Stomach (tissue), 9 donors: ENCODE measurements around the gene RBMS3. TPM values are rescaled to one million over a fixed set of nuclear protein-coding genes. Genes with fewer than 3 reads are reported as not detected.
A peak's percentile ranks its signal among the peaks of the same experiment; 100 is the strongest.

Experiments
- DNase-seq, 2 donors: peaks; one replicate each; pipeline versions ENCODE4 v3.0.0 to v3.0.0-alpha.2; 2013 to 2019
- H3K27ac ChIP-seq, 5 donors: fragments of 200-600 bp in 4 of 5; sonication (generic) in 4 of 5; one replicate each; pipeline ENCODE4 v1.5.1; 2013 to 2019; ENCODE audit warnings: mild to moderate bottlenecking in 1 of 5, moderate library complexity in 1 of 5
- H3K27me3 ChIP-seq, 3 donors: fragments of 200-600 bp; sonication (generic); one replicate each; pipeline ENCODE4 v1.5.1; 2017 to 2019; ENCODE audit warnings: mixed run types in 1 of 3
- H3K36me3 ChIP-seq, 4 donors: fragments of 200-600 bp; sonication (generic); 1 replicate in 3 of 4; 2 replicates in 1 of 4; pipeline ENCODE4 v1.5.1; 2016 to 2019
- H3K4me1 ChIP-seq, 4 donors: fragments of 200-600 bp; sonication (generic); one replicate each; pipeline ENCODE4 v1.5.1; 2016 to 2019
- H3K4me3 ChIP-seq, 4 donors: fragments of 200-600 bp; sonication (generic) in 3 of 4; one replicate each; pipeline ENCODE4 v1.5.1; 2016 to 2019; ENCODE audit warnings: mild to moderate bottlenecking in 1 of 4
- H3K9me3 ChIP-seq, 4 donors: fragments of 200-600 bp; sonication (generic); one replicate each; pipeline ENCODE4 v1.5.1; 2016 to 2019
- CTCF ChIP-seq, 7 experiments: fragments of 450-650 bp in 4 of 7; fragments of 200-600 bp in 3 of 7; sonication (generic) in 3 of 7; IDR thresholded peaks; one replicate each; pipeline ENCODE4 v1.5.1; 2016 to 2019; ENCODE audit warnings: antibody characterized with exemption in 7 of 7, control low read depth in 2 of 7, mild to moderate bottlenecking in 1 of 7
- EP300 ChIP-seq: sonication (generic); formaldehyde crosslinking; IDR thresholded peaks from one replicate; pipeline ENCODE4 v1.6.1; 2017; ENCODE audit warnings: antibody characterized with exemption
- POLR2A ChIP-seq, 4 donors: fragments of 450-650 bp; IDR thresholded peaks; one replicate each; pipeline ENCODE4 v1.6.1; 2016; ENCODE audit warnings: antibody characterized with exemption in 4 of 4, control low read depth in 2 of 4, mild to moderate bottlenecking in 1 of 4, moderate library complexity in 1 of 4
- POLR2AphosphoS5 ChIP-seq, 3 donors: sonication (generic); formaldehyde crosslinking; IDR thresholded peaks; one replicate each; pipeline ENCODE4 v1.6.1; 2016; ENCODE audit warnings: antibody characterized with exemption in 3 of 3
- WGBS, 5 donors: extraction: QIAGEN DNeasy Blood & Tissue Kit in 3 of 5; methylation state at CpG; one replicate each; pipeline versions ENCODE4 v1.1.5 to v1.1.7; 2013 to 2018; 5-methylcytosine and 5-hydroxymethylcytosine counted together
- intact Hi-C: fragments of 100-400 bp; cut with DNase I; formaldehyde crosslinking; loops from one replicate; pipeline ENCODE4 v1.15.1; 2023; ENCODE audit warnings: low total_unique reads
- polyA plus RNA-seq, 3 donors: library from polyadenylated mRNA; stranded (reverse); fragments of 200-250 nt; gene quantifications; one replicate each; pipeline ENCODE4 v1.2.3, GENCODE V29; 2013
- total RNA-seq, 5 donors: library from RNA; depleted of rRNA; stranded (reverse); fragments of >200 nt; gene quantifications; one replicate each; pipeline versions ENCODE4 v1.1.0 to v1.2.3, GENCODE V29; 2014 to 2016
- donor health status: healthy with polysubstance abuse.
- donor health status: Bipolar disorder and iron deficiency.
- donor health status: healthy.

The RBMS3 gene
- total and polyA plus RNA-seq, 8 donors, result 2.0 to 103 (median 16.0) TPM

- DNase-seq, result no peak
- Histone ChIP-seq H3K4me3 (no peak overlapping the region), H3K36me3 (no peaks in the 10 kb centered on the region), H3K4me1 (no peaks in the 10 kb centered on the region), H3K9me3 (no peaks in the 10 kb centered on the region), H3K27me3 (no peaks in the 10 kb centered on the region), H3K27ac (no peak overlapping the region)
- intact Hi-C loops, result no loop called here
- 91 to 98% (median 95%) methylated on average over 1 of the region's 1 CpG for WGBS, 5 donors
- no peak for TF ChIP-seq POLR2AphosphoS5 (IDR thresholded peaks at IDR 0.05)
- TF ChIP-seq POLR2A (IDR thresholded peaks at IDR 0.05), result no peak
- no peak for TF ChIP-seq EP300
- no peak for TF ChIP-seq CTCF (IDR thresholded peaks at IDR 0.05)
These were observed 331.7 kb downstream of the RBMS3 start for GRCh38 chr3:29612536-29612935.

GRCh38 chr3:29614954-29615353 is 334.1 kb downstream of the RBMS3 start:
- Histone ChIP-seq H3K9me3 (no peaks in the 10 kb centered on the region), H3K36me3 (no peaks in the 10 kb centered on the region), H3K4me3 (no peak overlapping the region), H3K27me3 (no peaks in the 10 kb centered on the region), H3K27ac (no peak overlapping the region), H3K4me1 (no peaks in the 10 kb centered on the region)
- 88 to 100% (median 94%) methylated on average over 1 of the region's 1 CpG for WGBS, 5 donors
- TF ChIP-seq POLR2A (IDR thresholded peaks at IDR 0.05) (no peak), CTCF (IDR thresholded peaks at IDR 0.05) (no peak), EP300 (no peak), POLR2AphosphoS5 (IDR thresholded peaks at IDR 0.05) (no peak)
- intact Hi-C loops, result no loop called here
- DNase-seq, result no peak

- TF ChIP-seq CTCF (IDR thresholded peaks at IDR 0.05) (no peak), EP300 (no peak), POLR2AphosphoS5 (IDR thresholded peaks at IDR 0.05) (no peak), POLR2A (IDR thresholded peaks at IDR 0.05) (no peak)
- no peaks in the 10 kb centered on the region for H3K9me3 ChIP-seq
- 63 to 72% (median 66%) methylated on average over 10 of the region's 10 CpGs for WGBS, 5 donors
- DNase-seq, result peak in 1 of 2 donors; percentile 44
- H3K27ac ChIP-seq, result no peak overlapping the region
- intact Hi-C loops, result no loop called here
- no peak overlapping the region for H3K4me3 ChIP-seq
- H3K27me3 ChIP-seq, result no peaks in the 10 kb centered on the region
- H3K36me3 ChIP-seq, result no peaks in the 10 kb centered on the region
- H3K4me1 ChIP-seq, result no peaks in the 10 kb centered on the region
These were observed 337.8 kb downstream of the RBMS3 start for GRCh38 chr3:29618395-29619282.

GRCh38 chr3:29619676-29620075 is 338.8 kb downstream of the RBMS3 start:
- Histone ChIP-seq H3K4me1 (no peaks in the 10 kb centered on the region), H3K4me3 (no peak overlapping the region), H3K9me3 (no peaks in the 10 kb centered on the region), H3K27me3 (no peaks in the 10 kb centered on the region), H3K36me3 (no peaks in the 10 kb centered on the region), H3K27ac (no peak overlapping the region)
- WGBS, 5 donors, result 52 to 66% (median 65%) methylated on average over 4 of the region's 4 CpGs
- TF ChIP-seq EP300 (no peak), POLR2A (IDR thresholded peaks at IDR 0.05) (no peak), POLR2AphosphoS5 (IDR thresholded peaks at IDR 0.05) (no peak), CTCF (IDR thresholded peaks at IDR 0.05) (no peak)
- no peak for DNase-seq
- intact Hi-C loops, result no loop called here
